ENCODE measurements around the gene ST7L. TPM values are rescaled to one million over a fixed set of nuclear protein-coding genes. Genes with fewer than 3 reads are reported as not detected.

The ST7L gene
- total and polyA plus RNA-seq, 2 donors (not counting 3 experiments of a cell fraction or from before 2014, with no cell fraction given), result 12.3 to 28.4 TPM

DNA sequence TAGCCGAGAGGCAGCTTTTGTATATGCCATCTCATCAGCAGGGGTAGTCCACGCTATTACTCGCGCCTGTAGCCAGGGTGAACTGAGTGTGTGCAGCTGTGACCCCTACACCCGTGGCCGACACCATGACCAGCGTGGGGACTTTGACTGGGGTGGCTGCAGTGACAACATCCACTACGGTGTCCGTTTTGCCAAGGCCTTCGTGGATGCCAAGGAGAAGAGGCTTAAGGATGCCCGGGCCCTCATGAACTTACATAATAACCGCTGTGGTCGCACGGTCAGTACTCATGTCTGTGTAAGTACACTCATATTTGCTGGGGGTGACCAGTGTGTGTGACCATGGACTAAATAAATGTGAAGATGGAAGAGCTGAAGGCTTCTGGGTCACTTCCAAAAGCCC is 102.8 kb downstream of the ST7L start:
- H4K20me1 ChIP-seq (replicated peaks; ENCODE audit: control insufficient read depth, extremely low read depth, insufficient read depth, low read length), result no peaks in the 10 kb centered on the region
- H3K4me1 ChIP-seq (ENCODE audit: control insufficient read depth, extremely low read depth, insufficient read depth, low read length), result peaks cover 3% of the 10 kb centered on the region
- TF ChIP-seq, protein P1, sequence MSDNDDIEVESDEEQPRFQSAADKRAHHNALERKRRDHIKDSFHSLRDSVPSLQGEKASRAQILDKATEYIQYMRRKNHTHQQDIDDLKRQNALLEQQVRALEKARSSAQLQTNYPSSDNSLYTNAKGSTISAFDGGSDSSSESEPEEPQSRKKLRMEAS (IDR thresholded peaks at IDR 0.05; ENCODE audit: insufficient read depth, insufficient read length), result no peak
- no peak for TF ChIP-seq FOS (IDR thresholded peaks at IDR 0.05; ENCODE audit: borderline replicate concordance, insufficient read depth, low read length)
- TF ChIP-seq POLR2A (IDR thresholded peaks at IDR 0.05; ENCODE audit: low read depth, low read length), result no peak
- no peak for TF ChIP-seq JUN (IDR thresholded peaks at IDR 0.05; ENCODE audit: borderline replicate concordance, insufficient read depth, insufficient read length, low read depth)
- no peaks in the 10 kb centered on the region for H3K9me3 ChIP-seq (replicated peaks; ENCODE audit: control insufficient read depth, insufficient read depth, low read length)
- H3K27ac ChIP-seq (ENCODE audit: insufficient read depth, low read depth, low read length), result no peak overlapping the region
- dilution Hi-C loops (cut with MboI; ENCODE audit: extremely low pct_ligation_motif_present, low sequenced_read_pairs), result no loop called here
- no peak for DNase-seq (ENCODE audit: low read depth, low spot score)
- no peak overlapping the region for H3K4me3 ChIP-seq (replicated peaks in 1 of 3; ENCODE audit: insufficient read depth in 1 of 3, low read depth in 1 of 3, low read length in 3 of 3)
- ChIA-PET CTCF (interaction anchor here (1.3 to 3.9 kb wide), 2 partner anchors 12 to 14 kb away, joined by 5 to 11 read pairs; no protein-coding TSS in a partner anchor), POLR2A (no interaction called here)
- no peak overlapping the region for H3K4me2 ChIP-seq (ENCODE audit: insufficient read depth, low read length)
- no peaks in the 10 kb centered on the region for H3K36me3 ChIP-seq (ENCODE audit: control insufficient read depth in 2 of 2, extremely low read depth in 1 of 2, insufficient read depth in 2 of 2, low read length in 2 of 2)
- no peaks in the 10 kb centered on the region for H3K9me1 ChIP-seq (replicated peaks; ENCODE audit: control insufficient read depth, extremely low read depth, insufficient read depth, low read length)
- no peak overlapping the region for H2AFZ ChIP-seq (ENCODE audit: low read depth, low read length)
- FAIRE-seq, result no peak
- no peak overlapping the region for H3K9ac ChIP-seq (replicated peaks; ENCODE audit: extremely low read depth, insufficient read depth, low read length)
- no TSS peak for BruUV-seq (replicated peaks)
- intact Hi-C loops (cut with micrococcal nuclease), result no loop called here
- H3K79me2 ChIP-seq (ENCODE audit: control insufficient read depth, insufficient read depth, low read length), result no peaks in the 10 kb centered on the region
- no peaks in the 10 kb centered on the region for H3K27me3 ChIP-seq (ENCODE audit: control insufficient read depth in 2 of 2, insufficient read depth in 2 of 2, low read length in 2 of 2)

DNA sequence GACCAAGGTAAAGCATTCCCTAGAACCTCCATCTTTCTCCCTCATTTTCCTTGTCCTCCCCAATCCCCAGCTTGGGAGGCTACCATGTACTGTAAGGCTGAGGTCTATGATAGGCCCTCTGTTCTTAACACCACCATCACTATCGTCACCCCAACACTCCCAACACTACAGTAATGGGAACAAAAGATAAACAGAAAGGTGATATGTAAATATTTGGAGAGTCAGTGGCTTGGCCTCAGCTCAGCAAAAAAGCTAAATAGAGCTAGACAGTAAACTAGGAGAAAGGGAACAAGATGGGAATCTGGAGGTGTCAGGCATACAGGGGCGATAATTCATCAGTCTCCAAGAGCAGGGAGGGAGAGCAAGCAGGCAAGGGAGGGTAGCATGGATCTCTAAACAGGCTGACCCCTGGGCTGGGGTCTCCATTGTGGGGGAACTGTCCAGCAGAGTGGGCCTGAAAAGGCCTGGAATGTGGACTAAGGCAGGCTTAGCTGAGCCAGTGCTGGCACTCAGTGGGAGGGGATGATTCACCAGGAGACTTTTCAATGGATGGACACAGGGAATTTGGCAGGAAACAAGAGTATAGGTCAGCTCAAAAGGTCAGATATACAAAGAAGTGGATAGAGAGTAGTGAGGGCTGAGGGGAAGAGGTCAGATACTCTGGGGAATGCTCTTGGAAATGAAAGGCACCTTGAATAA is 103.5 kb downstream of the ST7L start:
- POLR2A ChIA-PET, result no interaction called here
- peak; percentile 17 for DNase-seq (ENCODE audit: low read depth, low spot score)

More for the DNA sequence above, 103.5 kb downstream of the ST7L start:
- H3K79me2 ChIP-seq (ENCODE audit: control insufficient read depth, insufficient read depth, low read length), result no peaks in the 10 kb centered on the region
- no TSS peak for BruUV-seq (replicated peaks)
- CTCF ChIA-PET, result interaction anchor here (1.0 to 1.3 kb wide), 3 partner anchors 13 to 99 kb away, joined by 3 to 5 read pairs (median 4); no protein-coding TSS in a partner anchor
- H3K9ac ChIP-seq (replicated peaks; ENCODE audit: extremely low read depth, insufficient read depth, low read length), result no peak overlapping the region
- H3K4me3 ChIP-seq (replicated peaks in 1 of 3; ENCODE audit: insufficient read depth in 1 of 3, low read depth in 1 of 3, low read length in 3 of 3), result no peak overlapping the region
- no peak overlapping the region for H3K27ac ChIP-seq (ENCODE audit: insufficient read depth, low read depth, low read length)
- no peak for FAIRE-seq
- intact Hi-C loops (cut with micrococcal nuclease), result no loop called here
- H3K9me1 ChIP-seq (replicated peaks; ENCODE audit: control insufficient read depth, extremely low read depth, insufficient read depth, low read length), result no peaks in the 10 kb centered on the region
- dilution Hi-C loops (cut with MboI; ENCODE audit: extremely low pct_ligation_motif_present, low sequenced_read_pairs), result no loop called here
- H3K4me2 ChIP-seq (ENCODE audit: insufficient read depth, low read length), result no peak overlapping the region
- H3K27me3 ChIP-seq (ENCODE audit: control insufficient read depth in 2 of 2, insufficient read depth in 2 of 2, low read length in 2 of 2), result no peaks in the 10 kb centered on the region
- H3K36me3 ChIP-seq (ENCODE audit: control insufficient read depth in 2 of 2, extremely low read depth in 1 of 2, insufficient read depth in 2 of 2, low read length in 2 of 2), result no peaks in the 10 kb centered on the region
- H3K4me1 ChIP-seq (ENCODE audit: control insufficient read depth, extremely low read depth, insufficient read depth, low read length), result peaks cover 3% of the 10 kb centered on the region
- no peak overlapping the region for H2AFZ ChIP-seq (ENCODE audit: low read depth, low read length)
- TF ChIP-seq FOS (IDR thresholded peaks at IDR 0.05; ENCODE audit: borderline replicate concordance, insufficient read depth, low read length) (peak; percentile 13), POLR2A (IDR thresholded peaks at IDR 0.05; ENCODE audit: low read depth, low read length) (no peak), JUN (IDR thresholded peaks at IDR 0.05; ENCODE audit: borderline replicate concordance, insufficient read depth, insufficient read length, low read depth) (no peak)
- no peaks in the 10 kb centered on the region for H3K9me3 ChIP-seq (replicated peaks; ENCODE audit: control insufficient read depth, insufficient read depth, low read length)
- no peaks in the 10 kb centered on the region for H4K20me1 ChIP-seq (replicated peaks; ENCODE audit: control insufficient read depth, extremely low read depth, insufficient read depth, low read length)
